SK-N-MC (cell line): ENCODE results near the gene PROX1.

Source experiments
- EZH2 ChIP-seq: fragments of 200-600 bp; sonication (generic); IDR thresholded peaks from one replicate; pipeline ENCODE4 v1.6.1; 2017; ENCODE audit warnings: antibody characterized with exemption
- FOXP2 ChIP-seq: optimal IDR thresholded peaks from 2 replicates; pipeline ENCODE3; 2011; ENCODE audit warnings: mild to moderate bottlenecking, moderate library complexity; ENCODE audit not compliant: insufficient read depth; ENCODE audit errors: extremely low read length, control extremely low read depth
- POLR2AphosphoS5 ChIP-seq: IDR thresholded peaks from 2 replicates; pipeline ENCODE4 v1.6.1; 2012; ENCODE audit warnings: mild to moderate bottlenecking, low read depth, low read length, borderline replicate concordance

- TF ChIP-seq POLR2AphosphoS5 (no peak), EZH2 (no peak), FOXP2 (no peak)
These were observed 56.9 kb downstream of the PROX1 start for GRCh38 chr1:214044438-214045214.
